Stomach (tissue), 4 donors: ENCODE results near the gene CDRT4.

Experiments used
- CTCF ChIP-seq, 7 experiments: fragments of 450-650 bp in 4 of 7; fragments of 200-600 bp in 3 of 7; sonication (generic) in 3 of 7; IDR thresholded peaks; one replicate each; pipeline ENCODE4 v1.5.1; 2016 to 2019; ENCODE audit warnings: antibody characterized with exemption in 7 of 7, control low read depth in 2 of 7, mild to moderate bottlenecking in 1 of 7
- EP300 ChIP-seq: sonication (generic); formaldehyde crosslinking; IDR thresholded peaks from one replicate; pipeline ENCODE4 v1.6.1; 2017; ENCODE audit warnings: antibody characterized with exemption
- POLR2A ChIP-seq, 4 donors: fragments of 450-650 bp; IDR thresholded peaks; one replicate each; pipeline ENCODE4 v1.6.1; 2016; ENCODE audit warnings: antibody characterized with exemption in 4 of 4, control low read depth in 2 of 4, mild to moderate bottlenecking in 1 of 4, moderate library complexity in 1 of 4

- no peak for TF ChIP-seq CTCF (IDR thresholded peaks at IDR 0.05)
- TF ChIP-seq POLR2A (IDR thresholded peaks at IDR 0.05): no peak
- no peak for TF ChIP-seq EP300
Measured at GRCh38 chr17:15485045-15485444, 17.6 kb upstream of the CDRT4 start.
